AG04450 (cell line): ENCODE measurements around the gene CENPT. TPM values are rescaled to one million over a fixed set of nuclear protein-coding genes. Genes with fewer than 3 reads are reported as not detected.

Experiments used
- CTCF ChIA-PET: fragments of 300-600, 350-600 bp; formaldehyde crosslinking; extraction: SDS; loops from one replicate; lab custom pipeline; 2022; ENCODE audit warnings: antibody characterized with exemption, inconsistent platforms; lab: Charles Lee
- POLR2A ChIA-PET: fragments of 350-600 bp; formaldehyde crosslinking; extraction: SDS; loops from one replicate; lab custom pipeline; 2021; ENCODE audit warnings: antibody characterized with exemption, inconsistent platforms; lab: Yijun Ruan, JAX
- DNase-seq: peaks from one replicate; pipeline ENCODE4 v3.0.0-alpha.2; 2011; ENCODE audit warnings: low read depth, low spot score
- H3K27ac ChIP-seq: one replicate; pipeline ENCODE4 v1.5.1; 2012; ENCODE audit warnings: low read depth, low read length, control low read depth
- H3K27me3 ChIP-seq: one replicate; pipeline ENCODE4 v1.6.0; 2012; ENCODE audit warnings: low read length; ENCODE audit not compliant: control insufficient read depth, insufficient read depth
- H3K4me3 ChIP-seq: 2 replicates; pipeline ENCODE4 v1.5.1; 2011; ENCODE audit warnings: mild to moderate bottlenecking, low read depth, low read length, control low read depth
- H3K9me3 ChIP-seq: 2 replicates; pipeline ENCODE4 v1.5.1; 2012; ENCODE audit warnings: low read length; ENCODE audit not compliant: control insufficient read depth, insufficient read depth
- polyA plus RNA-seq: library from polyadenylated mRNA; depleted of rRNA; stranded (reverse); fragments of >200 nt; gene quantifications from 2 replicates; pipeline ENCODE4 v1.2.3, GENCODE V29; 2011
- TF ChIP-seq, protein P1 (sequence below): IDR thresholded peaks from 2 replicates; pipeline ENCODE4 v1.5.1; 2011; ENCODE audit warnings: low read depth, low read length, control low read depth, inconsistent platforms

CENPT gene
- polyA plus RNA-seq, 1 experiment: 17.9 TPM

DNA sequence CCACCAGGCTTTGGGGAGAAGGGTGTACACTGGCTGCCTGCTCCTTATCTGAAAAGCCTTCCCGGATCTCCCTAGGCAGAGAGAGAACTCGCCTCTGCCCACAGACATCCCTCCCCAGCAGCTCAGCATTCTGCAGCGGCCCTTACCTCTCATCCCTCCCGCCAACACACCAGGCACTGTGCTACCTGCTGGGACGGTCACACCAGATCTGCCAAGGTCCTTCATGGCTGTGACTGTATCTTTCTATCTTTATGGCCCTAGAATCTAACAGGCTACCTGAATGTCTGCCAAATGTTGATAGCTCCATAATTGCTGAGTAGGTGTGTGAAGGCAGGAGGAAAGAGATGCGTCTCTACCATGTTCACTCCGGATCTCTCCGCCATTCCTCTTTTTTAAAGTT lies 32.9 kb downstream of the CENPT start:
- no peaks in the 10 kb centered on the region for H3K27me3 ChIP-seq
- no peaks in the 10 kb centered on the region for H3K9me3 ChIP-seq
- TF ChIP-seq, protein P1, sequence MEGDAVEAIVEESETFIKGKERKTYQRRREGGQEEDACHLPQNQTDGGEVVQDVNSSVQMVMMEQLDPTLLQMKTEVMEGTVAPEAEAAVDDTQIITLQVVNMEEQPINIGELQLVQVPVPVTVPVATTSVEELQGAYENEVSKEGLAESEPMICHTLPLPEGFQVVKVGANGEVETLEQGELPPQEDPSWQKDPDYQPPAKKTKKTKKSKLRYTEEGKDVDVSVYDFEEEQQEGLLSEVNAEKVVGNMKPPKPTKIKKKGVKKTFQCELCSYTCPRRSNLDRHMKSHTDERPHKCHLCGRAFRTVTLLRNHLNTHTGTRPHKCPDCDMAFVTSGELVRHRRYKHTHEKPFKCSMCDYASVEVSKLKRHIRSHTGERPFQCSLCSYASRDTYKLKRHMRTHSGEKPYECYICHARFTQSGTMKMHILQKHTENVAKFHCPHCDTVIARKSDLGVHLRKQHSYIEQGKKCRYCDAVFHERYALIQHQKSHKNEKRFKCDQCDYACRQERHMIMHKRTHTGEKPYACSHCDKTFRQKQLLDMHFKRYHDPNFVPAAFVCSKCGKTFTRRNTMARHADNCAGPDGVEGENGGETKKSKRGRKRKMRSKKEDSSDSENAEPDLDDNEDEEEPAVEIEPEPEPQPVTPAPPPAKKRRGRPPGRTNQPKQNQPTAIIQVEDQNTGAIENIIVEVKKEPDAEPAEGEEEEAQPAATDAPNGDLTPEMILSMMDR: no peak
- CTCF ChIA-PET: interaction anchor here (3.1 kb wide), 1 partner anchor 115 kb away, joined by 23 read pairs; no protein-coding TSS in a partner anchor
- H3K27ac ChIP-seq: no peak overlapping the region
- no peak overlapping the region for H3K4me3 ChIP-seq
- no peak for DNase-seq
- POLR2A ChIA-PET: no interaction called here

DNA sequence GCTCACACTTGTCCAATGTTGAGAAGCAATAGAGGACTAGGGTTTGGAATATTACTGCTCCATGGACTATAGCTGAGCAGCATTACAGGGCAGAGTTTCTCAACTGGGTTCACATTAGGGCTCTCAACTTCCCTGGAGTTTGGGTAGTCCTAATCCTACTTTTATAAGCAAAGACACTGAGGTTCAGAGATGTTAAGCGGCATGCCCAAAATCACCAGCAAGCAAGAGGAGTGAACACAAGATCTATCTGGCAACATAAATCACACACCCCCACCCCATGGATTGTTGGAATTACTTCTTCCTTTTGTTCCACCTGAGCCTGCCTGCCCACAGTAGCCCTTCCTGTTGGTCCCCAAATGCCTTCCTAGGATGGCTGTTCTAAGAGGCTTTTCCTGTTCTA lies 35.6 kb downstream of the CENPT start:
- TF ChIP-seq, protein P1: no peak
- no peak for DNase-seq
- ChIA-PET POLR2A (no interaction called here), CTCF (no interaction called here)
- Histone ChIP-seq H3K27me3 (no peaks in the 10 kb centered on the region), H3K4me3 (no peak overlapping the region), H3K9me3 (no peaks in the 10 kb centered on the region), H3K27ac (no peak overlapping the region)

DNA sequence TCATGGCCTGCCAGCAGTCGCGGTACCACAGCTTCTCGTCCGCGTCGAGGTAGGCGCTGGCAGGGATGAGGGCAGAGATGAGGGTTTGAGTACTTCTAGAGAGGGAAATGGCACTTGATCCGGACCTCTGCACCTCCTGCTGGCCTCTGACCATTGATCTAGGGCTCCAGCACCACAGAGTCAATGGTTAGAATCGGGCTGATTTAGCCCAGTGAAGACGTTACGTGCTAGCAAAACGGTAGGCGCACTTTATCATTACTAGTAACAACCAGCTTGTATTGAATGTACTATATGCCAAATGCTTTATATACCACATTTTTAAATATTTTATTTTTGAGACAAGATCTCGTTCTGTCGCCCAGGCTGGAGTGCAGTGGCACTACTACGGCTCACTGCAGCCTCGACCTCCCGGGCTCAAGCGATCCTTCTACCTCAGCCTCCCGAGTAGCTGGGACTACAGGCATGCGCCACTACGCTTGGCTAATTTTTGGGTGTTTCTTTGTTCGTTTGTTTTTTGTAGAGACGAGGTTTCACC lies 40.3 kb downstream of the CENPT start:
- CTCF ChIA-PET: interaction anchor here (1.5 to 3.2 kb wide), 2 partner anchors 9 to 134 kb away, joined by 8 to 41 read pairs; no protein-coding TSS in a partner anchor
- POLR2A ChIA-PET: interaction anchor here (0.6 to 1.2 kb wide), 10 partner anchors 8 to 244 kb away, joined by 3 to 8 read pairs (median 4); partner anchors contain the start of genes CTCF, GFOD2 and NUTF2
- Histone ChIP-seq H3K9me3 (no peaks in the 10 kb centered on the region), H3K27me3 (no peaks in the 10 kb centered on the region), H3K27ac (no peak overlapping the region), H3K4me3 (peak overlapping the region; percentile 84)
- TF ChIP-seq, protein P1: peak; percentile 25; the same call in 1 of the 2 replicates
- no peak for DNase-seq

DNA sequence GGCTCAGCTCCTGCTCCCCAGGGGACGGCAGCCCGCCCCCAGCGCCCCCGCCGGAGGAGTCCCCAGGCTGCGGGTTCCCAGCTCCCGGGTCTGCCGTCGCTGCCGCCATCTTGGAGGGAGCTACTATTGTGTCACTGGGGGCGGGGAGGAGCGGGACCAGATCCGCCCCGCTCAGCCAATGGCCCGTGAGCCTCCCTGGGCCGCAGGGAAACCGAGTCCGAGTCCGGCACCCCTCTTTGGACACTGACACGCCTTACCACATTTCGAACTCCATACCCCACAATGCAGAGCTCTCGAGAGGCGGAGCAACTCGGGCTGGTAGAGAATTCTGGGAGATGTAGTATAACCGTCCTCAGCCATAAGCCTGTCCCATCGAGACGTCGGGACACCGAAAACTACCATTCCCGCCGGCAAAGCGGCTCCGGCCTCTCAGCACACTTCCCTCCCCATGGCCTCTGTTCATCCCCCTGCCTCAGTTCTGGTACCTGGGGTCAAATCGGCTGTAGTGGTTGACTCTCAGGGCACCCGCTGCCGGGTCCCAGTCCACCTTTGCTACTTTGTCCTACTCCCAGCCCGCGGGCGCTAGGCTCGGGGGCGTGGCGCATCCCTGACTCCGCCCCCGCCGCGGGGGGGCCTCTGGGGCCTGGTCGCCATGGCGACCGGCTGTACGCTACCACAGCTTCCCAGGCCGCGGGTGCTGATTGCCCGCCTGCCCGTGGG lies 40.9 kb downstream of the CENPT start, which contains the start of the genes RANBP10 and TSNAXIP1:
RANBP10 (minus strand) TSS at position 133 of the 720 bp plus-strand sequence; CDS start at position 109, 24 bp downstream.
TSNAXIP1 (plus strand) TSS at position 462 of the 720 bp plus-strand sequence. CDS start 261 bp downstream, outside the sequence.
- CTCF ChIA-PET: interaction anchor here (1.5 to 3.2 kb wide), 2 partner anchors 10 to 134 kb away, joined by 8 to 41 read pairs; no protein-coding TSS in a partner anchor
- H3K4me3 ChIP-seq: peak within 1 kb of the TSS; percentile 95
- POLR2A ChIA-PET: interaction anchor here (0.6 to 1.2 kb wide), 15 partner anchors 9 to 285 kb away, joined by 3 to 8 read pairs (median 3); partner anchors contain the start of genes CTCF, GFOD2 and NUTF2
- peak; percentile 97 for DNase-seq
- no peaks in the 10 kb centered on the region for H3K27me3 ChIP-seq
- no peaks in the 10 kb centered on the region for H3K9me3 ChIP-seq
- no peak within 1 kb of the TSS for H3K27ac ChIP-seq
- TF ChIP-seq, protein P1: no peak
